ENCODE data around the gene MRPS9. TPM values are rescaled to one million over a fixed set of nuclear protein-coding genes. Genes with fewer than 3 reads are reported as not detected.

MRPS9 gene
- total RNA-seq, 1 donor: 22.9 TPM

DNA sequence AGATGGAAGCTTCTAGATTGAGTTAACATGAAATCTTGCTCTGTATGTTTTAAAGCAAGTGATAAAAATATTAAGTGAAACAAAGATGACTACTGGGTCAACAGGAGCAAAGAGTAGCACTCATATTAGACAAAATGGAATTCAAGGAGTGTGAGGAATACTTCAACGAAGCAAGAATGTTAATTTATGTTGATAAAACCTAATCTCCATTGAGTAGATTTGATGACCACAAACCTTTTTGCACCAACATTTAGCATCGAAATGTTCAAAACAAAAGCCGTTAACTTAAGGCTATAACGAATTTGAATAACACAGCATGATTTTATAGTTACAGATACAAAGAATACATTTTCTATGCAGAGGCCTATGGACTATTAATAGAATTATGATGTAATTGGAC is 35.7 kb downstream of the MRPS9 start:
- no peak overlapping the region for H3K4me3 ChIP-seq (ENCODE audit: low read depth, low read length)
- TF ChIP-seq, protein P1, sequence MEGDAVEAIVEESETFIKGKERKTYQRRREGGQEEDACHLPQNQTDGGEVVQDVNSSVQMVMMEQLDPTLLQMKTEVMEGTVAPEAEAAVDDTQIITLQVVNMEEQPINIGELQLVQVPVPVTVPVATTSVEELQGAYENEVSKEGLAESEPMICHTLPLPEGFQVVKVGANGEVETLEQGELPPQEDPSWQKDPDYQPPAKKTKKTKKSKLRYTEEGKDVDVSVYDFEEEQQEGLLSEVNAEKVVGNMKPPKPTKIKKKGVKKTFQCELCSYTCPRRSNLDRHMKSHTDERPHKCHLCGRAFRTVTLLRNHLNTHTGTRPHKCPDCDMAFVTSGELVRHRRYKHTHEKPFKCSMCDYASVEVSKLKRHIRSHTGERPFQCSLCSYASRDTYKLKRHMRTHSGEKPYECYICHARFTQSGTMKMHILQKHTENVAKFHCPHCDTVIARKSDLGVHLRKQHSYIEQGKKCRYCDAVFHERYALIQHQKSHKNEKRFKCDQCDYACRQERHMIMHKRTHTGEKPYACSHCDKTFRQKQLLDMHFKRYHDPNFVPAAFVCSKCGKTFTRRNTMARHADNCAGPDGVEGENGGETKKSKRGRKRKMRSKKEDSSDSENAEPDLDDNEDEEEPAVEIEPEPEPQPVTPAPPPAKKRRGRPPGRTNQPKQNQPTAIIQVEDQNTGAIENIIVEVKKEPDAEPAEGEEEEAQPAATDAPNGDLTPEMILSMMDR (IDR thresholded peaks at IDR 0.05; ENCODE audit: insufficient read depth, low read depth, low read length): no peak
- no peak for DNase-seq (ENCODE audit: low read depth)

DNA sequence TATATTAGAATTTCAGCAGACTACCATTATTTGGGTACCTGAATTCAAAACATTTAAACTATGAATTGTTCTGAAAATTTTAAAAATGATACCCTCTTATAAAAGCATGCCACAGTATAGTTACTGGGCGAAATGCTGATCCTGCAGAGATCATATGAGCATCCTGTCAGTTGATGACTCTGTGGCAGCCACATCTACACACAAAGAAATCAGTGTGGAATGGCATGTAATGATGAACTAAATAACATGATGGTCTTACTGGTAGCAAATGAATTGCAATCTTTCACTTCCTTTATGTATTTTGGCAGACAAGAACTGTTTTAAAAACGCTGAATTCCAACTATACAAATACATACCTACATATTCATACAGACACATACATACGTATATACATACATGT is 38.3 kb downstream of the MRPS9 start:
- no peak for DNase-seq (ENCODE audit: low read depth)

DNA sequence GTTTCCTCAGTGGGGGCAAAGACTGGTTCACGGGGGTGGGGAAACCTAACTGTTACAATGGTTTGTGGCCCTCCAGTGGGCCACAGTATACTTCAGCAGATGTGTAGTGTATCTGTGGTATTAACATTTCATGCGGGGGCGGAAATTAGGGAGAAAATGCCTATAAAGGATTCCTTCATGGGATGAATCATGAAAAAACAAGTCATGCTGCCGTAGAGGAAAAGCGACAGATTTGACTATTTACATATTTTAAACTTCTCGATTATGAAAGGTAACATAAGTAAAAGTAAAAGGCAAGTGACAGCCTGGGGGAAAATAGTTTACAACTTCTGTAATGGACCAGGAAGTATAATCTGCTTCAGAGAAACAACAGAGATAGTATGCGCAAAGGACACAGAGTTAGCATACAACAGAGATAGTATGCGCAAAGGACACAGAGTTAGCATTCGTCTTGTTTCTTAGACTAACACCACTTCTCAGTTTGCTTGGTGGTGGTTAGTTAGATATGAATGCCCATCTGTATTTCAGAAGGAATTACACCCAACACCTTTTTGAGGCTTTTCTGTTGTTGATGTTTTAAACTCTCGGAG is 41.1 kb downstream of the MRPS9 start:
- H3K4me3 ChIP-seq (ENCODE audit: low read depth, low read length): no peak overlapping the region
- DNase-seq (ENCODE audit: low read depth): peak; percentile 12
- TF ChIP-seq, protein P1 (IDR thresholded peaks at IDR 0.05; ENCODE audit: insufficient read depth, low read depth, low read length): no peak

More for the DNA sequence above, 38.3 kb downstream of the MRPS9 start:
- TF ChIP-seq, protein P1 (IDR thresholded peaks at IDR 0.05; ENCODE audit: insufficient read depth, low read depth, low read length): no peak
- no peak overlapping the region for H3K4me3 ChIP-seq (ENCODE audit: low read depth, low read length)

DNA sequence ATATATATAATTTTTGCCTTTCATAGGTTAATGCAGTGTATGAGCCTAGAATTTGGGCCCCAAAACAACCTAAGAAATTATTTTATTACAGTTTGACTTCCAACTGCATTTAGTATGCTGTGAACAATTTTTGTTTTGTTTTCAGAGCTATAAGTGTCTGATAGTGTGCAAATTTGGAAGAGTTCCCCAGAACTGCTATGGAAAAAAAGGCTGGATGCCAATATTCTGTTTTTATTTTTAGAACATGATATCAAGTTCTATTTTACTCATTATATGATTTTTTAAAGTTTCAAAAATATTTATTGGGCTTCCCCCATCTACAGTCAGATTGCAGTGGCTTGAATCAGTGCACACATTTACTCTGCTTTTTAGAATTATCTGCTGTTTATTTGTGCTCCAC is 42.6 kb downstream of the MRPS9 start:
- H3K4me3 ChIP-seq (ENCODE audit: low read depth, low read length): no peak overlapping the region
- TF ChIP-seq, protein P1 (IDR thresholded peaks at IDR 0.05; ENCODE audit: insufficient read depth, low read depth, low read length): no peak
- no peak for DNase-seq (ENCODE audit: low read depth)

DNA sequence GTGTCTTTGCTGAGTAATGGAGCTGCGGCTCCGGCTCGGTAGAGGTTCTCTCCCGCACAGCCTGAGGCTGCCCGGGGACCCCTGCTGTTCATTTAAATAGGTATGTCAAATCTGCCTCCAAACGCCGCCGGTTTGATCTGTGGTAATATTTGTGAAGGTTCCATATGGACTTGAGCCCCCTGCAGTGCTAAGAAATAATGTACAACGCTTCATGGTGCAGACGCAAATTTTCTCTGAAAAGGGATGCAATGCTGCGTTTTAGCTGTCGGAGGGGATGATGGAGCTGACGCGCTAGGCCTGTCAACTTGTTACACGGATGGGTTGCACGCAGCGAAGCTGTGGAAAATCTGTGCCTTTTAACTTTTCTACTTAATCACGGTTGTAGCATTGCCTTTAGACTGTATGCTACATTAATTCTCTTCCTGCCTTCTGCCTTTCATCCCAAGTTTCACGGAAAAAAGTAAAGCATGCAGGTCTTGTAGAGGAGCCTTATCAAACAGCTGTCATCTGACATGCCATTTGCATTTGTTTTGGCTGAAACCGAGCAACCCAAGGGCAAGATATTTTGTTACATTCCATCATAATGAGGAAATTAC is 43.2 kb downstream of the MRPS9 start:
- no peak for DNase-seq (ENCODE audit: low read depth)
- TF ChIP-seq, protein P1 (IDR thresholded peaks at IDR 0.05; ENCODE audit: insufficient read depth, low read depth, low read length): no peak

DNA sequence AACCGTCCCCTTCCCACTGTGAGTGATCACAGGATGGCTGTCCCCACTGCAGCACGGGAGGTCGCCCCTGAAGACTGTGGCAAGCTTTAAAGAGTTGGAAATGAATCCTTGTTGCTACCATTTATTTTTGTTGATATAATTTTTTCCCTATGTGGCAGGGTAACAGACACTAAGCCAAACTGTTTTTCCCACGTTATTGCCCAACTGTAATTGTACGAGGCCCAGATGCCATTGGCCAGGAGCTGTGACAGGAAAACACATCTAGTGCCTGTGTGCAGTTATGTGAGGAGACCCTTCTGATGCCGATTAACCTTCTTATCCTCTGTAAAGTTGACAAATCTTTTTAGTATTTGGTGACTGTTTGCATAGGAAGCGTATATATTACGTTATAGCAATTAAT is 44.2 kb downstream of the MRPS9 start:
- TF ChIP-seq, protein P1 (IDR thresholded peaks at IDR 0.05; ENCODE audit: insufficient read depth, low read depth, low read length): no peak
- DNase-seq (ENCODE audit: low read depth): no peak

More for the DNA sequence above, 43.2 kb downstream of the MRPS9 start:
- H3K4me3 ChIP-seq (ENCODE audit: low read depth, low read length): no peak overlapping the region

DNA sequence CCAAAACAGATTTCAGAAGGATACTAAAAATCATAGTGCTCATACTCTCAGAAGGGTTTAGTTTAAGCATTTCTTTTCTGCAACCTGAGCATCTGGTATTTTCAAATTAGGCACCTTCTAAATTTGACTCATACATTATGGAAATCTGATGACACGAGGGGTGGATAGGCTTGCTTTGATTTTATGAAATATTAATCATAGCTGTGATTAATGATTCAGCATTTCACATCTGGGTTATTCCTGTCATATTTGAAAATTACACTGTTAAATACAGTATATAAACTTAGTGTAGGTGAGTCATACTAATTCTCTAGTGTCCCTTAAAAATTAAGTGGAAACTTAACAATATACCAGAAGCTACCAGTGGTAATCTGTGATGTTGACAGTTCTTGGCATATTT is 47.7 kb downstream of the MRPS9 start:
- DNase-seq (ENCODE audit: low read depth): no peak
- TF ChIP-seq, protein P1 (IDR thresholded peaks at IDR 0.05; ENCODE audit: insufficient read depth, low read depth, low read length): no peak
- no peak overlapping the region for H3K4me3 ChIP-seq (ENCODE audit: low read depth, low read length)

More for the DNA sequence above, 44.2 kb downstream of the MRPS9 start:
- H3K4me3 ChIP-seq (ENCODE audit: low read depth, low read length): no peak overlapping the region
